ENCODE results near the gene NFIB.
A peak's percentile ranks its signal among the peaks of the same experiment; 100 is the strongest.

Gene NFIB

GRCh38 chr9:14155237-14155636 is 158.7 kb downstream of the NFIB start:
- DNase-seq (ENCODE audit: low read depth, low spot score): no peak

DNA sequence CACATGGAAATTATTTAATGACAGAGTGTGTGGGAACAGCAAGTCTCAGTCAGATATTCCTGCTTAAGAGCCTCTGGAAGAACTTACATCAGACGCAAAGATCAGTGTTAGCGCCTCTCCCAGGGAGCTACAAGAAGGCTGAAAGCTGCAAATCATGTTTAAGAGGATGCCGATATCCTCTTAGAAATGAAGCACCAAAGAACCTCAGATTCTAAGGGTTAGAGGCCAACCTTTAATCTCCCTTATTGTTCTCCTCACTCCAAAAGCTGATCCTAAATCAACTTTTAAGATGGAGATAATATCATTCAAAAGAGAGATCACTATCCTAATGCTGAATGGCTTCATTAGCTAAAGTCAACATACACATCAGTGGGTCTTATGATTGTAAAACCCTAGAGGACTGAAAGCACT is 160.6 kb downstream of the NFIB start:
- DNase-seq (ENCODE audit: low read depth, low spot score): peak; percentile 6

DNA sequence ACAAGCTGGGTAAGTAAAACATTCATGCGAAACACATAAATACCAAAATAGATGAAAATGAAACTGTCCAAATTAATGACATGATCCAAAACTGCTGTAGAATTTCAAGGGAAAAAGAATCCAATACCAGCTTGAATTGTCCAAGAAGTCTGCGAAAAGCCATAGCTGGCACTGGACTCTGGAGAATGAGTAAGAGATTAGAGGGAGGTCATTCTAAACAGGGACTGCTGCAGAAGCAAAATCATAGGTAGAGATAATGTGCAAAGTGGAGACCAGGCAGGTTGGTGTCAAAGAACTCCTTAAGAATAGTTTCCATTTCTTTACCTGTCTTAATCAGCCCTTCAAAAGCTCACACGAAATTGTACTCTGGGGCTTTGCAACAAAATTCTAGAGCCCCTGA is 162.5 kb downstream of the NFIB start:
- no peak for DNase-seq (ENCODE audit: low read depth, low spot score)

- no peak for DNase-seq (ENCODE audit: low read depth, low spot score)
Observed at GRCh38 chr9:14148501-14149103, 165.3 kb downstream of the NFIB start.

GRCh38 chr9:14147738-14148137 is 166.2 kb downstream of the NFIB start:
- no peak for DNase-seq (ENCODE audit: low read depth, low spot score)

GRCh38 chr9:14146201-14146874 is 167.6 kb downstream of the NFIB start:
- no peak for DNase-seq (ENCODE audit: low read depth, low spot score)

GRCh38 chr9:14144215-14144614 is 169.7 kb downstream of the NFIB start:
- DNase-seq (ENCODE audit: low read depth, low spot score): no peak

GRCh38 chr9:14141699-14142098 is 172.2 kb downstream of the NFIB start:
- DNase-seq (ENCODE audit: low read depth, low spot score): no peak

- DNase-seq (ENCODE audit: low read depth, low spot score): no peak
Observed at GRCh38 chr9:14140096-14140697, 173.7 kb downstream of the NFIB start.

GRCh38 chr9:14139287-14139686 is 174.7 kb downstream of the NFIB start:
- DNase-seq (ENCODE audit: low read depth, low spot score): no peak

GRCh38 chr9:14136646-14137370 is 177.1 kb downstream of the NFIB start:
- DNase-seq (ENCODE audit: low read depth, low spot score): no peak

DNA sequence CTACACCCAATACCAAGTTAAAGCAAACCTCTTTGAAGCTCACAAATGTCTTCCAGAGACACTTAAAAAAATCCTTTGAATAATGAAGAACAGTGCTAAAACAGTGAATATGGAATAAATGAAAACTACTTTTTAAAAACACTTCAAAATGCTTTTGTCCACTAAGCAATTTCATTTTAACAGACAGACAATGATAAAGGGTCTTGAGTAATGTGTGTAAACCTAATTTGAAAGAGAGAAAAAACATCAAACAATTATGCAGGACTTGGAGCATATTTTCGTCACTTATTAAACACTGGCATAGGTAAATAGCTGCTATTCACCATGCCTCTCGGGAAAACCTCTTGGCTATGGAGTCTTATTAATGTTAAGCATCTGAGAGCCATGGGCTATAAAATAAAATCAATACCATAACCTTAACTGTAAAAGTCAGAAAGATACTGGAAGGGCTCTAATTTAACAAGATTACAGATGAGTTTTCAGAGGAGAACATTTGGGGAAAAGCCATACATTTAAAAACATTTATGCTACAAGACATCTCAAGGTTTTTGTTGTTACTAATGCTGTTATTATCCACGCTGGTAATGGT is 177.8 kb downstream of the NFIB start:
- DNase-seq (ENCODE audit: low read depth, low spot score): no peak

DNA sequence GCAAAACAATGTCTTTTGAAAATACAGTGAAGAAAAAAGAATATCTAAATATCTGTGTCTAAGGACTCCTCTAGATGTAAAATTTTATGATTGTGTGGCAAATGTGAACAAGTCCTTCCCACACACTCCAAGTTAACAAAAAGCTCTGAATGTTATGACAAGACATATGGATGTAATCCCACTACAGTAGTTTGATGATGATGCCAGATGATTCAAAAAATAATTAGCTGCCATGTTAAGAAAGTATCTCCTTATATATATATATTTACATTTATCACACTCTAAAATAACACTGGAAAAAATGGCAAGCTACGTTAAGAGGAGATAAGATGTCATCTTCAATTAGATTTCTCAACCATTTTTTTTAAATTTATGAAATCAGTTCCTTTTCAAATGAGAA is 178.5 kb downstream of the NFIB start:
- no peak for DNase-seq (ENCODE audit: low read depth, low spot score)

- no peak for DNase-seq (ENCODE audit: low read depth, low spot score)
Observed at GRCh38 chr9:14133394-14133793, 180.5 kb downstream of the NFIB start.

- DNase-seq (ENCODE audit: low read depth, low spot score): no peak
Observed at GRCh38 chr9:14132775-14133174, 181.2 kb downstream of the NFIB start.

- DNase-seq (ENCODE audit: low read depth, low spot score): no peak
Observed at GRCh38 chr9:14131356-14132088, 182.4 kb downstream of the NFIB start.

DNA sequence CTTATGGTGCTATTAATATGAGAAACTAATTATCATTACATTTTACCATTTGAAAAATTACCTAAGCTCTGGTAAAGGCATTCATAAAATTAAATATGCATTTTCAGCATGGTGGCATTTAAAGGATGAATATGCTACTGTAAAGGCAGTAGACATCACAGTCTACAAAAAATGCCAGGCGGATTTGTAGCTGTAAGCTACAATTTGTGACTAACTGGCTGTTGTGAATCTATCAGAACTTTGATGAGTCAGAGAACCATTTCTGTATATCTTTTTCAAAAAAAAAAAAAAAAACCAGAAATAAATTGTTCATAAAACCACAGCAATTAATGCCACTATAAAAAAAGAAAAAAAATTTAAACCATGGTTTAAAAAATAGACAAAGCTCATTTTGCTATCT is 186.3 kb downstream of the NFIB start:
- DNase-seq (ENCODE audit: low read depth, low spot score): no peak

GRCh38 chr9:14119694-14120514 is 194.0 kb downstream of the NFIB start:
- DNase-seq (ENCODE audit: low read depth, low spot score): no peak

GRCh38 chr9:14112226-14112625 is 201.7 kb downstream of the NFIB start:
- DNase-seq (ENCODE audit: low read depth, low spot score): no peak

DNA sequence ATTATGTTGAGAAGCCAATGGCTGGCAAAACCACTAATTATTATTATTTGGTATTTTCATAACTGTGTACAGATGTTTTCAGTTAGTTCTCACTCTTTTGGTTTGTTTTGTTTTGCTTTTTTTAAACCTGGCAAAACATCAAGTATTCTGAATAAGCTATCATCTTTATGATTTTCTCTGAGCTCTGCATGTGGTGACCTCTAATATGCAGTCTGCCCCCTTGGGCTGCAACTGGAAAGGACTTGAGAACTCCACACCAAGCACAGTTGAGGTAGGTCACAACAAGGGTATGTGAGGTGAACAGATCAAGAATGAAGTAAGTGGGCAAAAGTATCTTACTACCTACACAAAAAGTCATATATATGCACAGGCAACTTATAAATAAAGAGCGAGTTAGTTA is 202.2 kb downstream of the NFIB start:
- DNase-seq (ENCODE audit: low read depth, low spot score): no peak

GRCh38 chr9:14107977-14108376 is 206.0 kb downstream of the NFIB start:
- DNase-seq (ENCODE audit: low read depth, low spot score): no peak
